H1 (cell line): ENCODE results near the gene SH3BGRL3. TPM values are rescaled to one million over a fixed set of nuclear protein-coding genes. Genes with fewer than 3 reads are reported as not detected.

ENCODE experiments used
- CTCF ChIA-PET: fragments of 300-600 bp; sonication (Branson Sonifier 250); formaldehyde crosslinking; loops from one replicate; lab custom pipeline; 2021; ENCODE audit not compliant: partially characterized antibody; lab: Charles Lee
- POLR2A ChIA-PET: fragments of 300-600 bp; sonication (Branson Sonifier 250); formaldehyde crosslinking; loops from one replicate; lab custom pipeline; 2021; ENCODE audit warnings: inconsistent platforms; ENCODE audit not compliant: partially characterized antibody; lab: Charles Lee
- DNase-seq, 2 experiments: peaks; one replicate each; pipeline versions ENCODE4 v3.0.0 to v3.0.0-alpha.2; 2010 to 2022; ENCODE audit warnings: low spot score in 2 of 2, low read depth in 1 of 2, mixed read lengths in 1 of 2
- FAIRE-seq: peaks from 2 replicates; lab custom pipeline; 2011; peaks lifted over from hg19 to GRCh38; lab: Jason Lieb, UNC
- H2AFZ ChIP-seq: 2 replicates; pipeline ENCODE4 v1.8.1; 2012; ENCODE audit warnings: low read length, inconsistent platforms
- H2AK5ac ChIP-seq: 2 replicates; pipeline ENCODE4 v1.6.1; 2013; ENCODE audit warnings: low read depth, low read length
- H2BK120ac ChIP-seq: replicated peaks from 2 replicates; pipeline ENCODE3; 2013; ENCODE audit warnings: low read depth, low read length, inconsistent platforms
- H2BK12ac ChIP-seq: 2 replicates; pipeline ENCODE4 v1.6.1; 2013; ENCODE audit warnings: low read depth, low read length
- H2BK15ac ChIP-seq: 2 replicates; pipeline ENCODE4 v1.6.1; 2013; ENCODE audit warnings: low read length
- H2BK20ac ChIP-seq: 2 replicates; pipeline ENCODE4 v1.6.1; 2013; ENCODE audit warnings: low read length
- H2BK5ac ChIP-seq: 2 replicates; pipeline ENCODE4 v1.6.1; 2013; ENCODE audit warnings: low read depth, low read length
- H3K14ac ChIP-seq: 2 replicates; pipeline ENCODE4 v1.6.1; 2013; ENCODE audit warnings: inconsistent platforms; ENCODE audit not compliant: insufficient read length
- H3K18ac ChIP-seq: 2 replicates; pipeline ENCODE4 v1.6.1; 2013; ENCODE audit warnings: low read length; ENCODE audit errors: extremely low read depth
- H3K23ac ChIP-seq: 2 replicates; pipeline ENCODE4 v1.6.1; 2013; ENCODE audit warnings: inconsistent platforms; ENCODE audit not compliant: insufficient read length
- H3K23me2 ChIP-seq: 2 replicates; pipeline ENCODE4 v1.6.1; 2013; ENCODE audit warnings: low read depth, low read length
- H3K27ac ChIP-seq: 2 replicates; pipeline ENCODE4 v1.6.1; 2011; ENCODE audit warnings: low read depth, low read length, inconsistent platforms
- H3K27me3 ChIP-seq, 4 experiments: replicated peaks in 1 of 4; 1 replicate in 1 of 4; 2 replicates in 3 of 4; pipeline versions ENCODE4 v1.6.1 to v1.8.1; 2011 to 2013; ENCODE audit warnings: low read length in 3 of 4, mild to moderate bottlenecking in 3 of 4, inconsistent platforms in 2 of 4, mixed read lengths in 2 of 4, moderate library complexity in 1 of 4; ENCODE audit not compliant: control insufficient read depth in 3 of 4, insufficient read depth in 3 of 4; ENCODE audit errors: extremely low read depth in 1 of 4
- H3K36me3 ChIP-seq, 4 experiments: 2 replicates each; pipeline versions ENCODE4 v1.6.1 to v1.8.1; 2011 to 2013; ENCODE audit warnings: mild to moderate bottlenecking in 4 of 4, low read length in 3 of 4, moderate library complexity in 2 of 4, control low read depth in 1 of 4, inconsistent platforms in 1 of 4; ENCODE audit not compliant: insufficient read depth in 4 of 4, control insufficient read depth in 2 of 4
- H3K4ac ChIP-seq: replicated peaks from 2 replicates; pipeline ENCODE3; 2013; ENCODE audit warnings: low read length, low read depth, mixed read lengths, inconsistent platforms; ENCODE audit not compliant: insufficient read length
- H3K4me1 ChIP-seq, 4 experiments: replicated peaks in 1 of 4; 1 replicate in 1 of 4; 2 replicates in 3 of 4; pipeline versions ENCODE4 v1.6.1 to v1.8.1; 2011 to 2013; ENCODE audit warnings: low read length in 3 of 4, inconsistent platforms in 2 of 4, mixed read lengths in 1 of 4; ENCODE audit not compliant: insufficient read depth in 4 of 4, control insufficient read depth in 3 of 4
- H3K4me2 ChIP-seq, 2 experiments: 2 replicates each; pipeline versions ENCODE4 v1.6.1 to v1.8.1; 2011 to 2013; ENCODE audit warnings: low read depth in 2 of 2, low read length in 2 of 2, control low read depth in 1 of 2, inconsistent platforms in 1 of 2, mild to moderate bottlenecking in 1 of 2; ENCODE audit not compliant: insufficient read depth in 1 of 2
- H3K4me3 ChIP-seq, 4 experiments: fragments of 200-600, 300-600 bp in 1 of 4; sonication (generic), shearing (Covaris generic), sonication (Bioruptor Twin) in 1 of 4; 2 replicates each; pipeline versions ENCODE4 v1.5.1 to v1.8.1; 2011 to 2016; ENCODE audit warnings: low read length in 4 of 4, low read depth in 3 of 4, control low read depth in 2 of 4, inconsistent platforms in 2 of 4, mild to moderate bottlenecking in 2 of 4, mixed read lengths in 1 of 4, moderate library complexity in 1 of 4; ENCODE audit not compliant: insufficient read depth in 2 of 4; ENCODE audit errors: extremely low read depth in 1 of 4
- H3K56ac ChIP-seq: replicated peaks from 2 replicates; pipeline ENCODE3; 2013; ENCODE audit warnings: low read depth, mild to moderate bottlenecking, mixed read lengths, low read length, inconsistent platforms; ENCODE audit not compliant: insufficient read length
- H3K79me1 ChIP-seq: 2 replicates; pipeline ENCODE4 v1.6.1; 2013; ENCODE audit warnings: low read depth, low read length, control low read depth
- H3K79me2 ChIP-seq, 2 experiments: 2 replicates each; pipeline versions ENCODE4 v1.6.1 to v1.8.1; 2012 to 2013; ENCODE audit warnings: low read length in 2 of 2, mild to moderate bottlenecking in 2 of 2, inconsistent platforms in 1 of 2; ENCODE audit not compliant: insufficient read depth in 2 of 2, control insufficient read depth in 1 of 2
- H3K9ac ChIP-seq, 4 experiments: replicated peaks in 1 of 4; 1 replicate in 1 of 4; 2 replicates in 3 of 4; pipeline versions ENCODE4 v1.6.1 to v1.8.1; 2011 to 2013; ENCODE audit warnings: low read depth in 3 of 4, low read length in 3 of 4, control low read depth in 2 of 4, mild to moderate bottlenecking in 2 of 4, moderate library complexity in 2 of 4, inconsistent platforms in 1 of 4; ENCODE audit errors: extremely low read depth in 1 of 4
- H3K9me3 ChIP-seq, 2 experiments: 2 replicates each; pipeline versions ENCODE4 v1.6.1 to v1.8.1; 2012 to 2013; ENCODE audit warnings: mild to moderate bottlenecking in 2 of 2, moderate library complexity in 2 of 2, control low read depth in 1 of 2, inconsistent platforms in 1 of 2, low read depth in 1 of 2, low read length in 1 of 2, mixed read lengths in 1 of 2; ENCODE audit not compliant: insufficient read depth in 2 of 2
- H4K20me1 ChIP-seq, 2 experiments: replicated peaks in 1 of 2; 2 replicates each; pipeline versions ENCODE3 to v1.8.1; 2011 to 2013; ENCODE audit warnings: inconsistent platforms in 2 of 2, low read length in 2 of 2, mild to moderate bottlenecking in 1 of 2; ENCODE audit not compliant: insufficient read depth in 2 of 2, control insufficient read depth in 1 of 2
- H4K5ac ChIP-seq: 2 replicates; pipeline ENCODE4 v1.6.1; 2013; ENCODE audit warnings: low read length, low read depth, mixed read lengths, inconsistent platforms; ENCODE audit not compliant: insufficient read length
- H4K8ac ChIP-seq: 2 replicates; pipeline ENCODE4 v1.8.0; 2013; ENCODE audit warnings: mild to moderate bottlenecking, moderate library complexity, low read length, inconsistent platforms; ENCODE audit not compliant: insufficient read depth; ENCODE audit errors: extremely low read depth
- H4K91ac ChIP-seq: replicated peaks from 2 replicates; pipeline ENCODE3; 2013; ENCODE audit warnings: low read length, mixed read lengths, inconsistent platforms; ENCODE audit not compliant: insufficient read length
- CREB1 ChIP-seq: IDR thresholded peaks from 2 replicates; pipeline ENCODE4 v1.6.1; 2012; ENCODE audit warnings: inconsistent platforms
- EZH2 ChIP-seq: fragments of 200-600 bp; sonication (generic); IDR thresholded peaks from 2 replicates; pipeline ENCODE4 v1.7.1; 2012; ENCODE audit warnings: low read depth, mild to moderate bottlenecking, moderate library complexity, low read length, inconsistent platforms; ENCODE audit not compliant: severe bottlenecking
- GTF2F1 ChIP-seq: IDR thresholded peaks from 2 replicates; pipeline ENCODE4 v1.6.1; 2012; ENCODE audit warnings: low read depth, low read length, improper control_type of control experiment, borderline replicate concordance
- KDM1A ChIP-seq: fragments of 200-600, 300-600 bp; sonication (generic); IDR thresholded peaks from 2 replicates; pipeline ENCODE4 v1.7.1; 2016; ENCODE audit warnings: mild to moderate bottlenecking, low read length, borderline replicate concordance
- KDM4A ChIP-seq: IDR thresholded peaks from one replicate; pipeline ENCODE4 v1.7.1; 2012; ENCODE audit warnings: low read depth, mild to moderate bottlenecking, moderate library complexity, low read length, inconsistent platforms; ENCODE audit not compliant: severe bottlenecking
- MAX ChIP-seq: IDR thresholded peaks from 2 replicates; pipeline ENCODE4 v1.6.1; 2012; ENCODE audit warnings: inconsistent platforms
- RBBP5 ChIP-seq: IDR thresholded peaks from 2 replicates; pipeline ENCODE4 v1.7.1; 2012; ENCODE audit warnings: low read depth, mild to moderate bottlenecking, inconsistent platforms, low read length, moderate library complexity, borderline replicate concordance
- RFX5 ChIP-seq: IDR thresholded peaks from 2 replicates; pipeline ENCODE4 v1.6.1; 2011; ENCODE audit warnings: low read depth, low read length, improper control_type of control experiment, borderline replicate concordance
- SIX5 ChIP-seq: IDR thresholded peaks from 2 replicates; pipeline ENCODE4 v1.6.1; 2011; ENCODE audit warnings: mild to moderate bottlenecking, low read depth, low read length
- SP1 ChIP-seq: IDR thresholded peaks from 2 replicates; pipeline ENCODE4 v1.6.1; 2011; ENCODE audit warnings: low read depth, low read length
- SP4 ChIP-seq: IDR thresholded peaks from 2 replicates; pipeline ENCODE4 v1.6.1; 2012; ENCODE audit warnings: low read length, inconsistent platforms
- SRF ChIP-seq: IDR thresholded peaks from 2 replicates; pipeline ENCODE4 v1.6.1; 2011; ENCODE audit warnings: mild to moderate bottlenecking, low read depth, low read length, moderate library complexity
- ZNF274 ChIP-seq: IDR thresholded peaks from 2 replicates; pipeline ENCODE4 v1.7.0; 2012; ENCODE audit warnings: low read length, borderline replicate concordance; ENCODE audit errors: extremely low read depth
- WGBS, 2 experiments: shearing (Covaris generic) in 1 of 2; methylation state at CpG; one replicate each; pipeline versions ENCODE4 v1.1.6 to v1.1.7; 2013 to 2015; ENCODE audit warnings: low lambda C conversion rate in 2 of 2, mixed read lengths in 2 of 2, inconsistent platforms in 1 of 2, low coverage in 1 of 2, missing lambda C conversion rate in 1 of 2; ENCODE audit not compliant: insufficient replicate concordance in 2 of 2, insufficient coverage in 1 of 2, insufficient read length in 1 of 2; ENCODE audit errors: extremely low coverage in 1 of 2, missing lambda C conversion rate in 1 of 2; 5-methylcytosine and 5-hydroxymethylcytosine counted together
- polyA plus RNA-seq, 7 experiments: library from polyadenylated mRNA; depleted of rRNA in 3 of 7; stranded (reverse) in 5 of 7; unstranded in 2 of 7; fragments of >200 nt in 5 of 7; fragments of 200-250 nt in 2 of 7; gene quantifications; 1 replicate in 5 of 7; 2 replicates in 1 of 7; 4 replicates in 1 of 7; pipeline versions ENCODE4 v1.2.1 to v1.2.3, GENCODE V29; 2011 to 2013; ENCODE audit warnings: missing spikeins in 2 of 7, mixed read lengths in 2 of 7
- total RNA-seq: library from RNA; stranded (reverse); fragmentation: NEBNext Ultra II Directional; extraction: Animal tissue kit (Norgen Biotek cat#: 25700); gene quantifications from 2 replicates; pipeline ENCODE4 v1.2.1, GENCODE V29; 2021

Gene SH3BGRL3
- total and polyA plus RNA-seq, 2 of the 8 experiments (the other 6 are each of a cell fraction or from before 2014, with no cell fraction given) = 77.8 to 107 TPM

- Histone ChIP-seq H3K14ac (no peak overlapping the region), H3K4me1 (peaks cover 8 to 38% (median 29%) of the 10 kb centered on the region in 4 experiments), H4K8ac (no peak overlapping the region), H3K27me3 (no peaks in the 10 kb centered on the region), H3K9me3 (no peaks in the 10 kb centered on the region), H2AK5ac (no peak overlapping the region), H2BK5ac (no peak overlapping the region), H4K91ac (no peak overlapping the region), H3K9ac (no peak overlapping the region), H3K4ac (no peak overlapping the region), H2BK20ac (no peak overlapping the region), H3K4me3 (no peak overlapping the region), H2BK12ac (no peak overlapping the region), H3K23me2 (peaks cover 4% of the 10 kb centered on the region; the same call in 1 of the 2 replicates), H3K56ac (no peak overlapping the region), H3K79me1 (no peaks in the 10 kb centered on the region), H2AFZ (no peak overlapping the region), H3K27ac (no peak overlapping the region), H3K23ac (no peak overlapping the region), H3K4me2 (no peak overlapping the region), H2BK15ac (no peak overlapping the region), H3K79me2 (no peaks in the 10 kb centered on the region), H4K5ac (no peak overlapping the region), H2BK120ac (no peak overlapping the region), H4K20me1 (peaks cover 0 to 10% of the 10 kb centered on the region in 2 experiments), H3K36me3 (peaks cover 0 to 2% (median 0%) of the 10 kb centered on the region in 4 experiments; a peak in 1 of 8 replicates), H3K18ac (no peak overlapping the region)
- ChIA-PET POLR2A (interaction anchor here (0.5 to 3.2 kb wide), 9 partner anchors 10 to 186 kb away, joined by 3 to 27 read pairs (median 4); partner anchors contain the start of genes CD52, HMGN2 and LIN28A), CTCF (interaction anchor here (0.6 to 39.7 kb wide), 37 partner anchors 10 to 1097 kb away, joined by 3 to 1530 read pairs (median 6); partner anchors contain the start of genes CATSPER4, CD164L2, CD52 and CEP85)
- no peak for TF ChIP-seq MAX
- no peak for TF ChIP-seq EZH2
- no peak for TF ChIP-seq SP4
- no peak for TF ChIP-seq SP1
- no peak for TF ChIP-seq CREB1
- no peak for TF ChIP-seq ZNF274
- TF ChIP-seq GTF2F1 = no peak
- TF ChIP-seq KDM1A = no peak
- no peak for TF ChIP-seq KDM4A
- no peak for TF ChIP-seq SIX5
- no peak for TF ChIP-seq SRF
- TF ChIP-seq RBBP5 = no peak
- TF ChIP-seq RFX5 = no peak
- WGBS, 2 experiments = 17% methylated on average over 2 of the region's 2 CpGs; no CpG with 5 or more reads in 1 of the 2 experiments
- FAIRE-seq (no peak), DNase-seq (no peak)
These were observed 6.2 kb downstream of the SH3BGRL3 start for GRCh38 chr1:26286064-26286416.
